HUES6 (cell line): ENCODE measurements around the gene PDZD4.

ENCODE experiments used
- H3K27ac ChIP-seq: 2 replicates; pipeline ENCODE4 v1.7.0; 2013; ENCODE audit warnings: low read depth, mild to moderate bottlenecking, low read length, inconsistent platforms
- H3K27me3 ChIP-seq: 2 replicates; pipeline ENCODE4 v1.6.1; 2013; ENCODE audit warnings: low read length; ENCODE audit not compliant: control insufficient read depth, insufficient read depth
- H3K36me3 ChIP-seq: 2 replicates; pipeline ENCODE4 v1.6.1; 2013; ENCODE audit warnings: low read length; ENCODE audit not compliant: control insufficient read depth, insufficient read depth
- H3K4me1 ChIP-seq: 2 replicates; pipeline ENCODE4 v1.6.1; 2013; ENCODE audit warnings: low read length; ENCODE audit not compliant: control insufficient read depth, insufficient read depth
- H3K4me3 ChIP-seq: 2 replicates; pipeline ENCODE4 v1.5.1; 2013; ENCODE audit warnings: low read depth, low read length
- H3K9ac ChIP-seq: one replicate; pipeline ENCODE4 v1.6.1; 2013; ENCODE audit warnings: mild to moderate bottlenecking, low read length
- H3K9me3 ChIP-seq: 2 replicates; pipeline ENCODE4 v1.6.1; 2013; ENCODE audit warnings: low read depth, low read length; ENCODE audit not compliant: control insufficient read depth, insufficient read depth

PDZD4 gene

GRCh38 chrX:153854702-153855101, 24.4 kb upstream of the PDZD4 start:
- peaks cover 9% of the 10 kb centered on the region; the same call in 1 of the 2 replicates for H3K9me3 ChIP-seq
- no peaks in the 10 kb centered on the region for H3K36me3 ChIP-seq
- peaks cover 17% of the 10 kb centered on the region; the same call in 1 of the 2 replicates for H3K4me1 ChIP-seq
- H3K9ac ChIP-seq, result no peak overlapping the region
- no peak overlapping the region for H3K27ac ChIP-seq
- no peak overlapping the region for H3K4me3 ChIP-seq
- no peaks in the 10 kb centered on the region for H3K27me3 ChIP-seq

- no peak overlapping the region for H3K27ac ChIP-seq
- no peak overlapping the region for H3K9ac ChIP-seq
- no peaks in the 10 kb centered on the region for H3K36me3 ChIP-seq
- no peaks in the 10 kb centered on the region for H3K27me3 ChIP-seq
- H3K4me1 ChIP-seq, result peaks cover 22% of the 10 kb centered on the region; the same call in 1 of the 2 replicates
- no peak overlapping the region for H3K4me3 ChIP-seq
- peaks cover 9% of the 10 kb centered on the region; the same call in 1 of the 2 replicates for H3K9me3 ChIP-seq
Measured at GRCh38 chrX:153853902-153854267, 23.5 kb upstream of the PDZD4 start.

GRCh38 chrX:153853180-153853901, 23.0 kb upstream of the PDZD4 start:
- H3K27ac ChIP-seq, result no peak overlapping the region
- peaks cover 22% of the 10 kb centered on the region; the same call in 1 of the 2 replicates for H3K4me1 ChIP-seq
- no peak overlapping the region for H3K4me3 ChIP-seq
- H3K36me3 ChIP-seq, result no peaks in the 10 kb centered on the region
- H3K9ac ChIP-seq, result no peak overlapping the region
- no peaks in the 10 kb centered on the region for H3K27me3 ChIP-seq
- peaks cover 9% of the 10 kb centered on the region; the same call in 1 of the 2 replicates for H3K9me3 ChIP-seq

GRCh38 chrX:153851981-153852380, 21.6 kb upstream of the PDZD4 start:
- H3K27me3 ChIP-seq, result no peaks in the 10 kb centered on the region
- no peaks in the 10 kb centered on the region for H3K36me3 ChIP-seq

GRCh38 chrX:153848325-153848724, 18.0 kb upstream of the PDZD4 start:
- peaks cover 3% of the 10 kb centered on the region; the same call in 1 of the 2 replicates for H3K9me3 ChIP-seq
- no peak overlapping the region for H3K27ac ChIP-seq
- H3K4me1 ChIP-seq, result peaks cover 25% of the 10 kb centered on the region; the same call in 1 of the 2 replicates
- H3K27me3 ChIP-seq, result no peaks in the 10 kb centered on the region
- H3K9ac ChIP-seq, result no peak overlapping the region
- no peak overlapping the region for H3K4me3 ChIP-seq
- no peaks in the 10 kb centered on the region for H3K36me3 ChIP-seq

More at GRCh38 chrX:153851981-153852380, 21.6 kb upstream of the PDZD4 start:
- Histone ChIP-seq H3K9me3 (peaks cover 3% of the 10 kb centered on the region; the same call in 1 of the 2 replicates), H3K9ac (no peak overlapping the region), H3K4me1 (peaks cover 28% of the 10 kb centered on the region; the same call in 1 of the 2 replicates), H3K27ac (no peak overlapping the region), H3K4me3 (no peak overlapping the region)

GRCh38 chrX:153845842-153846241, 15.5 kb upstream of the PDZD4 start:
- peak overlapping the region; percentile 55 for H3K9ac ChIP-seq
- H3K4me1 ChIP-seq, result peaks cover 28% of the 10 kb centered on the region; the same call in 1 of the 2 replicates
- no peaks in the 10 kb centered on the region for H3K27me3 ChIP-seq

GRCh38 chrX:153845195-153845594, 14.9 kb upstream of the PDZD4 start:
- Histone ChIP-seq H3K9ac (peak overlapping the region; percentile 55), H3K4me3 (peak overlapping the region; percentile 19; the same call in 1 of the 2 replicates), H3K4me1 (peaks cover 28% of the 10 kb centered on the region; the same call in 1 of the 2 replicates), H3K9me3 (no peaks in the 10 kb centered on the region; the same call in 1 of the 2 replicates), H3K27ac (peak overlapping the region; percentile 69), H3K27me3 (no peaks in the 10 kb centered on the region), H3K36me3 (no peaks in the 10 kb centered on the region)

More at GRCh38 chrX:153845842-153846241, 15.5 kb upstream of the PDZD4 start:
- H3K9me3 ChIP-seq, result peaks cover 3% of the 10 kb centered on the region; the same call in 1 of the 2 replicates
- H3K4me3 ChIP-seq, result peak overlapping the region; percentile 38; the same call in 1 of the 2 replicates
- H3K36me3 ChIP-seq, result no peaks in the 10 kb centered on the region
- peak overlapping the region; percentile 69 for H3K27ac ChIP-seq

GRCh38 chrX:153844509-153845082, 14.3 kb upstream of the PDZD4 start:
- peak overlapping the region; percentile 55 for H3K9ac ChIP-seq
- H3K36me3 ChIP-seq, result no peaks in the 10 kb centered on the region

GRCh38 chrX:153836921-153837320, 6.6 kb upstream of the PDZD4 start:
- 0 out of 2 replicates have a peak, but pooled peaks cover 5% of the 10 kb centered on the region for H3K4me1 ChIP-seq
- H3K27me3 ChIP-seq, result peaks cover 9% of the 10 kb centered on the region; the same call in 1 of the 2 replicates
- H3K9me3 ChIP-seq, result peaks cover 5% of the 10 kb centered on the region; the same call in 1 of the 2 replicates
- H3K9ac ChIP-seq, result no peak overlapping the region
- H3K4me3 ChIP-seq, result no peak overlapping the region
- no peak overlapping the region for H3K27ac ChIP-seq
- H3K36me3 ChIP-seq, result no peaks in the 10 kb centered on the region

More at GRCh38 chrX:153844509-153845082, 14.3 kb upstream of the PDZD4 start:
- H3K4me3 ChIP-seq, result peak overlapping the region; percentile 19; the same call in 1 of the 2 replicates
- no peaks in the 10 kb centered on the region; the same call in 1 of the 2 replicates for H3K9me3 ChIP-seq
- H3K4me1 ChIP-seq, result peaks cover 28% of the 10 kb centered on the region; the same call in 1 of the 2 replicates
- H3K27me3 ChIP-seq, result no peaks in the 10 kb centered on the region
- peak overlapping the region; percentile 69; the same call in 1 of the 2 replicates for H3K27ac ChIP-seq

GRCh38 chrX:153832728-153833127, 2.4 kb upstream of the PDZD4 start:
- Histone ChIP-seq H3K27ac (no peak overlapping the region), H3K27me3 (peaks cover 42% of the 10 kb centered on the region; the same call in 1 of the 2 replicates), H3K9me3 (peaks cover 5% of the 10 kb centered on the region; the same call in 1 of the 2 replicates), H3K9ac (no peak overlapping the region), H3K4me1 (peaks cover 15% of the 10 kb centered on the region), H3K36me3 (peaks cover 4% of the 10 kb centered on the region; the same call in 1 of the 2 replicates), H3K4me3 (no peak overlapping the region)
